Calu3 (cell line): ENCODE data around the gene TAPT1. TPM values are rescaled to one million over a fixed set of nuclear protein-coding genes. Genes with fewer than 3 reads are reported as not detected.

ENCODE experiments used
- BruUV-seq: library from RNA; stranded (reverse); fragments of 400-500 nt; replicated peaks from 2 replicates; lab custom pipeline; 2021; lab: Mats Ljungman, UMichigan
- CTCF ChIA-PET: fragments of 300-600 bp; sonication (Branson Sonifier 250); formaldehyde crosslinking; loops from one replicate; lab custom pipeline; 2022; ENCODE audit warnings: antibody characterized with exemption; lab: Charles Lee
- DNase-seq: peaks from one replicate; pipeline ENCODE4 v3.0.0; 2022
- H3K27ac Mint-ChIP-seq: one replicate; pipeline ENCODE4 v1.8.0; 2022; ENCODE audit warnings: mixed read lengths; ENCODE audit not compliant: unreplicated experiment
- H3K27me3 Mint-ChIP-seq: one replicate; pipeline ENCODE4 v1.8.0; 2022; ENCODE audit warnings: mixed read lengths; ENCODE audit not compliant: unreplicated experiment
- H3K36me3 Mint-ChIP-seq: one replicate; pipeline ENCODE4 v1.8.0; 2022; ENCODE audit warnings: mild to moderate bottlenecking, moderate library complexity, mixed read lengths; ENCODE audit not compliant: insufficient read depth, unreplicated experiment
- H3K4me1 Mint-ChIP-seq: one replicate; pipeline ENCODE4 v1.8.0; 2022; ENCODE audit warnings: mild to moderate bottlenecking, low read depth, mixed read lengths; ENCODE audit not compliant: unreplicated experiment
- H3K4me3 Mint-ChIP-seq: one replicate; pipeline ENCODE4 v1.8.0; 2022; ENCODE audit warnings: mild to moderate bottlenecking, low read depth, moderate library complexity, mixed read lengths; ENCODE audit not compliant: unreplicated experiment
- H3K9me3 Mint-ChIP-seq: one replicate; pipeline ENCODE4 v1.8.0; 2022; ENCODE audit warnings: low read depth, mixed read lengths; ENCODE audit not compliant: unreplicated experiment
- intact Hi-C: fragments of 100-400 bp; cut with micrococcal nuclease; formaldehyde crosslinking; loops from one replicate; pipeline ENCODE4 v1.10.0; 2022; ENCODE audit not compliant: unreplicated experiment
- total RNA-seq: library from RNA; stranded (reverse); gene quantifications from 2 replicates; pipeline ENCODE4 v1.2.3, GENCODE V29; 2022
- TF ChIP-seq, protein P1 (sequence below): fragments of 200-600 bp; IDR thresholded peaks from one replicate; pipeline ENCODE4 v1.8.0; 2022; ENCODE audit warnings: antibody characterized with exemption; ENCODE audit not compliant: unreplicated experiment

Gene TAPT1
- total RNA-seq, 1 experiment from 2014 or later = 31.5 TPM

DNA sequence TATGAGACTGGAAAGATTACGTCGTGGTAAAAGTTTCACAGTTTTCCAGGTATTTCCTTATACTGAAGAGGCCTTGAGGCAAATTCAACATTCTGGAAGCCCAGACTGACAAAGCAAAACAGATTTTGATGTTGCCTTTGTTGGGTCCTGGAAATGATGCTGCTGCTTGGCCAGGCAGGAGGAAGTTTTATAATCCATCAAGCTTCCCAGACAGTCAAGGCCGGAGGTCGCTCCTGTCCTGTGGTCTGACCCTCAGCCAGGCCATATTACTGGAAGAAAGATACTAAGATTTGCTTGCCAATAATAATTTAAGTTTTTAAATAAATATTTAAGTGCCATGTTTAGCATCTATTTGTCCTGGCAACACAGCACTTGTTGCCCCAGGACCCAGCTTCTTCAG, 63.4 kb downstream of the TAPT1 start:
- H3K27me3 Mint-ChIP-seq = no peaks in the 10 kb centered on the region
- no peak overlapping the region for H3K27ac Mint-ChIP-seq
- no peak overlapping the region for H3K4me3 Mint-ChIP-seq
- H3K36me3 Mint-ChIP-seq = peaks cover 5% of the 10 kb centered on the region
- no peaks in the 10 kb centered on the region for H3K9me3 Mint-ChIP-seq
- TF ChIP-seq, protein P1, sequence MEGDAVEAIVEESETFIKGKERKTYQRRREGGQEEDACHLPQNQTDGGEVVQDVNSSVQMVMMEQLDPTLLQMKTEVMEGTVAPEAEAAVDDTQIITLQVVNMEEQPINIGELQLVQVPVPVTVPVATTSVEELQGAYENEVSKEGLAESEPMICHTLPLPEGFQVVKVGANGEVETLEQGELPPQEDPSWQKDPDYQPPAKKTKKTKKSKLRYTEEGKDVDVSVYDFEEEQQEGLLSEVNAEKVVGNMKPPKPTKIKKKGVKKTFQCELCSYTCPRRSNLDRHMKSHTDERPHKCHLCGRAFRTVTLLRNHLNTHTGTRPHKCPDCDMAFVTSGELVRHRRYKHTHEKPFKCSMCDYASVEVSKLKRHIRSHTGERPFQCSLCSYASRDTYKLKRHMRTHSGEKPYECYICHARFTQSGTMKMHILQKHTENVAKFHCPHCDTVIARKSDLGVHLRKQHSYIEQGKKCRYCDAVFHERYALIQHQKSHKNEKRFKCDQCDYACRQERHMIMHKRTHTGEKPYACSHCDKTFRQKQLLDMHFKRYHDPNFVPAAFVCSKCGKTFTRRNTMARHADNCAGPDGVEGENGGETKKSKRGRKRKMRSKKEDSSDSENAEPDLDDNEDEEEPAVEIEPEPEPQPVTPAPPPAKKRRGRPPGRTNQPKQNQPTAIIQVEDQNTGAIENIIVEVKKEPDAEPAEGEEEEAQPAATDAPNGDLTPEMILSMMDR = no peak
- no TSS peak for BruUV-seq
- DNase-seq = no peak
- CTCF ChIA-PET = no interaction called here
- intact Hi-C loops = no loop called here
- H3K4me1 Mint-ChIP-seq = peaks cover 8% of the 10 kb centered on the region

DNA sequence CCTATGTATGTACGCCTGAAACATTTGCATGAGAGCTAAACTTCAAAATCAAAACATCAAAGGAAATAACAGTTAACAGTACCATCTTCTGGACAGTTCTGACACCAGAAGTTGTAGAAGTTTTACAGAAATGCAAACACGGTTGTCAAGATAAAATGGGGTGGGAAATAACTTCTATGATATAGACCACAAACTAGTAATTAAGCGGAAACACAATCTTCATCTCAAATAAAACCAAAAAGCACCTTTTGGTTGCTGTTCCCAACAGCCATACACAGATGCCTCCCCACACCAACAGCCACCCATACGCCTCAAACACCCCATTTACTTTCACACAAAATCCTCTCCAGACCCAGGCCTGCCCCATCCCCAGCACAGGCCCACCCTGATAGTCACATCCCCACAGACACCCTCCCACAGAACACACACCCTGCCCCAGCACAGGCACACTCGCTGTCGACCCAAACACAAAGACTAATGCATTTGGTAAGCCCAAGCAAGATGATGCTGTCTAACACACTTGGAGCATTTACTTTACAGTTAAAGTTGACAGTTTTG, 64.3 kb downstream of the TAPT1 start:
- no peak overlapping the region for H3K4me3 Mint-ChIP-seq
- H3K27me3 Mint-ChIP-seq = no peaks in the 10 kb centered on the region
- TF ChIP-seq, protein P1 = no peak
- no peaks in the 10 kb centered on the region for H3K9me3 Mint-ChIP-seq
- BruUV-seq = no TSS peak
- intact Hi-C loops = no loop called here
- CTCF ChIA-PET = no interaction called here
- H3K27ac Mint-ChIP-seq = no peak overlapping the region
- H3K4me1 Mint-ChIP-seq = peaks cover 8% of the 10 kb centered on the region
- peaks cover 5% of the 10 kb centered on the region for H3K36me3 Mint-ChIP-seq
- no peak for DNase-seq

DNA sequence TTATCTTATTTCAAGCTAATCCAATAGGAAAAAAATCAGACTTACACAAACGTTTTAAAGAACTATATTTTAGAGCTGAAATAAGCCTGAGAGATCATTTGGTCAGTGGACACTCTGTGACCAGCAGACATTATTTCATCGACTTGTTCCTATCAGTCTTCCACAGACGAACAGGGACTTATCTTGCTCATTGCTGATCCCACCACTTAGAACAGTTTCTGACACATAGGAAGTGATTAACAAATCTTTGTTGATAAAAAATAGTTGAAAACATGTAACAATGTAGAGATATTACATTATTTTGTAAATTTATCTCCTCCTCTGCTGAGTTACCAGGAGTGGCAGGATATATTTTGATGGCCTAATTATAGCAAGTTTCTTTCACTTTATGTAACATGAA, 65.8 kb downstream of the TAPT1 start:
- intact Hi-C loops = no loop called here
- TF ChIP-seq, protein P1 = no peak
- no peak for DNase-seq
- no peak overlapping the region for H3K4me3 Mint-ChIP-seq
- H3K27ac Mint-ChIP-seq = no peak overlapping the region
- CTCF ChIA-PET = no interaction called here
- H3K36me3 Mint-ChIP-seq = peaks cover 5% of the 10 kb centered on the region
- H3K27me3 Mint-ChIP-seq = no peaks in the 10 kb centered on the region
- BruUV-seq = no TSS peak
- H3K4me1 Mint-ChIP-seq = peaks cover 15% of the 10 kb centered on the region
- no peaks in the 10 kb centered on the region for H3K9me3 Mint-ChIP-seq

DNA sequence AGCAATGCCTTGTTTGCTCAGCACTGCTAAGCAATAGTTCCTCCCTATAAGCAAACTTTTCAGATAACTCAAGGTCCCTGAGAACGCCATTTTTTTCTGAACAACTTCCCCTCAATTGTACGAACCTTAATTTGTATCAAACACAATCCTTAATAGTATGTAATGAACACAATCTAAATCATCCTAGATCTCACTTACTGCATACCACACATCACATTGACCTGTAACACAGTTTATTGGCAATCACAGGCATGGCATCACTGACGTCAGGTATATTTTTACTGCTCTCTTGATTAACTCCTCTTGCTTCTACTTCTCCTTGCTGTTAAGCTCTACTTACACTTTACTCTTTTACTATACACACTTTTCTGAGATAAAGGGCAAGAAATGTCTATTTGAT, 67.0 kb downstream of the TAPT1 start:
- H3K9me3 Mint-ChIP-seq = no peaks in the 10 kb centered on the region
- TF ChIP-seq, protein P1 = no peak
- no peak overlapping the region for H3K27ac Mint-ChIP-seq
- intact Hi-C loops = no loop called here
- no peak overlapping the region for H3K4me3 Mint-ChIP-seq
- no peak for DNase-seq
- H3K36me3 Mint-ChIP-seq = no peaks in the 10 kb centered on the region
- no TSS peak for BruUV-seq
- H3K4me1 Mint-ChIP-seq = peaks cover 15% of the 10 kb centered on the region
- CTCF ChIA-PET = no interaction called here
- H3K27me3 Mint-ChIP-seq = no peaks in the 10 kb centered on the region
